ENCODE measurements around the gene TRAPPC8. TPM values are rescaled to one million over a fixed set of nuclear protein-coding genes. Genes with fewer than 3 reads are reported as not detected.

TRAPPC8 gene
- total and polyA plus RNA-seq, 2 of the 13 experiments (the other 11 are each of a cell fraction or from before 2014, with no cell fraction given): 34.6 to 50.8 TPM

- no peak for TF ChIP-seq ZBTB49 (CRISPR knock-in tag; IDR thresholded peaks at IDR 0.05; ENCODE audit: borderline replicate concordance)
Observed at GRCh38 chr18:31825772-31826171, 117.2 kb downstream of the TRAPPC8 start (continued).

GRCh38 chr18:31821545-31822171, 121.3 kb downstream of the TRAPPC8 start:
- Histone ChIP-seq H2AFZ (ENCODE audit: low read length) (peak overlapping the region; percentile 56), H3K4me1 (ENCODE audit: insufficient read depth, low read length) (peaks cover 15% of the 10 kb centered on the region), H3K27ac (ENCODE audit: extremely low read length, insufficient read depth, low read length) (no peak overlapping the region), H3K4me2 (ENCODE audit: low read depth, low read length) (peak overlapping the region; percentile 61), H3K4me3 (replicated peaks in 1 of 3; ENCODE audit: insufficient read depth in 1 of 3, low read depth in 2 of 3, low read length in 3 of 3) (no peak overlapping the region), H4K20me1 (ENCODE audit: insufficient read depth, low read length) (no peaks in the 10 kb centered on the region), H3K36me3 (replicated peaks in 1 of 2; ENCODE audit: control insufficient read depth in 1 of 2, insufficient read depth in 2 of 2, low read length in 2 of 2) (no peaks in the 10 kb centered on the region), H3K9ac (ENCODE audit: insufficient read depth, low read depth, low read length) (no peak overlapping the region), H3K9me3 (ENCODE audit: low read length) (no peaks in the 10 kb centered on the region), H3K79me2 (ENCODE audit: insufficient read depth, low read length) (no peaks in the 10 kb centered on the region), H3K27me3 (ENCODE audit: control insufficient read depth in 1 of 2, insufficient read depth in 2 of 2, low read length in 2 of 2) (no peaks in the 10 kb centered on the region)
- FAIRE-seq (no peak), DNase-seq (ENCODE audit: low spot score) (peak; percentile 32), ATAC-seq (peak; percentile 65)
- in situ Hi-C loops (cut with HindIII; ENCODE audit: extremely low pct_ligation_motif_present, low pct_unique_long_range_greater_than_20kb) (loop anchor here (10.0 kb wide), 2 partner anchors 77 to 267 kb away; no protein-coding TSS in a partner anchor), intact Hi-C loops (cut with micrococcal nuclease; ENCODE audit: unreplicated experiment) (no loop called here)
- ChIA-PET CTCF (ENCODE audit: low intra/inter-chr PET ratio, low total read pairs) (no interaction called here), POLR2A (no interaction called here)
- WGBS (ENCODE audit: low lambda C conversion rate): 14% methylated on average over 7 of the region's 8 CpGs
- BruUV-seq (replicated peaks): no TSS peak
- TF ChIP-seq PATZ1 (CRISPR knock-in tag; IDR thresholded peaks at IDR 0.05) (no peak), ZNF142 (CRISPR knock-in tag; IDR thresholded peaks at IDR 0.05) (no peak), ZNF263 (CRISPR knock-in tag; IDR thresholded peaks at IDR 0.05) (no peak), ZNF430 (CRISPR knock-in tag; IDR thresholded peaks at IDR 0.05) (0 out of 2 replicates have a peak, but pooled peaks have one; percentile 23), ZHX1 (CRISPR knock-in tag; IDR thresholded peaks at IDR 0.05; ENCODE audit: low read depth) (no peak), ZNF552 (CRISPR knock-in tag; IDR thresholded peaks at IDR 0.05; ENCODE audit: borderline replicate concordance) (no peak), ZFX (CRISPR knock-in tag; IDR thresholded peaks at IDR 0.05; ENCODE audit: low read depth) (peak; percentile 27; the same call in 1 of the 2 replicates)
